HL-60 (cell line): ENCODE data around the gene MAPK11.

Experiments
- CTCF ChIP-seq: IDR thresholded peaks from one replicate; pipeline ENCODE4 v1.5.1; 2011; ENCODE audit warnings: low read length, control low read depth, inconsistent platforms; ENCODE audit not compliant: insufficient read depth
- GABPA ChIP-seq: IDR thresholded peaks from 2 replicates; pipeline ENCODE4 v1.6.1; 2012; ENCODE audit warnings: low read depth
- POLR2AphosphoS5 ChIP-seq: IDR thresholded peaks from 2 replicates; pipeline ENCODE4 v1.6.1; 2012; ENCODE audit warnings: low read depth
- REST ChIP-seq: IDR thresholded peaks from 2 replicates; pipeline ENCODE4 v1.6.1; 2012; ENCODE audit warnings: low read depth; ENCODE audit not compliant: insufficient replicate concordance

GRCh38 chr22:50315289-50316113 is 45.3 kb upstream of the MAPK11 start:
- TF ChIP-seq POLR2AphosphoS5: no peak
- TF ChIP-seq CTCF: no peak
- TF ChIP-seq REST: no peak
- no peak for TF ChIP-seq GABPA
